Stimulated activated naive CD4-positive, alpha-beta T cell treated with Interleukin-2 at 50 U/mL for 16 hours (primary cell): Measurements from ENCODE around the gene RASGRF2.

Experiments
- DNase-seq: peaks from one replicate; lab custom pipeline; 2025; lab: John Stamatoyannopoulos, UW

The RASGRF2 gene

GRCh38 chr5:80985600-80986228, 25.6 kb downstream of the RASGRF2 start:
- DNase-seq, result no peak

- DNase-seq, result no peak
Measured at GRCh38 chr5:80986382-80986781, 26.2 kb downstream of the RASGRF2 start.

- DNase-seq, result no peak
Measured at GRCh38 chr5:80987078-80987766, 27.1 kb downstream of the RASGRF2 start.

GRCh38 chr5:80988419-80988935, 28.3 kb downstream of the RASGRF2 start:
- DNase-seq, result no peak

- no peak for DNase-seq
Measured at GRCh38 chr5:80989883-80990282, 29.7 kb downstream of the RASGRF2 start.

GRCh38 chr5:80990527-80990926, 30.4 kb downstream of the RASGRF2 start:
- DNase-seq, result no peak

GRCh38 chr5:80990971-80991370, 30.8 kb downstream of the RASGRF2 start:
- DNase-seq, result no peak

GRCh38 chr5:80995908-80996307, 35.7 kb downstream of the RASGRF2 start:
- DNase-seq, result no peak

GRCh38 chr5:80998590-80998979, 38.4 kb downstream of the RASGRF2 start:
- DNase-seq, result no peak

GRCh38 chr5:81003811-81004386, 43.7 kb downstream of the RASGRF2 start:
- no peak for DNase-seq

GRCh38 chr5:81005708-81006107, 45.5 kb downstream of the RASGRF2 start:
- DNase-seq, result no peak

GRCh38 chr5:81006231-81006630, 46.1 kb downstream of the RASGRF2 start:
- DNase-seq, result no peak

- peak; percentile 29 for DNase-seq
Measured at GRCh38 chr5:81006947-81007636, 46.9 kb downstream of the RASGRF2 start.

GRCh38 chr5:81007637-81008027, 47.5 kb downstream of the RASGRF2 start:
- no peak for DNase-seq

- no peak for DNase-seq
Measured at GRCh38 chr5:81010336-81011169, 50.4 kb downstream of the RASGRF2 start.

- DNase-seq, result no peak
Measured at GRCh38 chr5:81014348-81014747, 54.2 kb downstream of the RASGRF2 start.

- DNase-seq, result no peak
Measured at GRCh38 chr5:81016116-81016515, 56.0 kb downstream of the RASGRF2 start.

- no peak for DNase-seq
Measured at GRCh38 chr5:81017320-81017719, 57.2 kb downstream of the RASGRF2 start.

- peak; percentile 17 for DNase-seq
Measured at GRCh38 chr5:81018608-81019007, 58.4 kb downstream of the RASGRF2 start.

- no peak for DNase-seq
Measured at GRCh38 chr5:81019748-81020147, 59.6 kb downstream of the RASGRF2 start.

- DNase-seq, result no peak
Measured at GRCh38 chr5:81020478-81021167, 60.5 kb downstream of the RASGRF2 start.
